GM19240 (cell line): ENCODE results near the gene ZNF462.
"Not testable (repeated sequence)": the region's sequence is repeated elsewhere in the genome, so short reads cannot be mapped to it uniquely, and the experiment has no call there.

Experiments used
- DNase-seq: peaks from one replicate; pipeline ENCODE4 v3.0.0; 2011; ENCODE audit warnings: low spot score; ENCODE audit not compliant: insufficient read length

Gene ZNF462

GRCh38 chr9:106887066-106887465 is 24.1 kb downstream of the ZNF462 start:
- DNase-seq: no peak

- DNase-seq: no peak
Measured at GRCh38 chr9:106889061-106889590, 26.2 kb downstream of the ZNF462 start.

- no peak for DNase-seq
Measured at GRCh38 chr9:106890608-106891007, 27.6 kb downstream of the ZNF462 start.

- DNase-seq: no peak
Measured at GRCh38 chr9:106891286-106891685, 28.3 kb downstream of the ZNF462 start.

GRCh38 chr9:106892632-106893031 is 29.7 kb downstream of the ZNF462 start:
- no peak for DNase-seq

- DNase-seq: no peak
Measured at GRCh38 chr9:106893088-106893487, 30.1 kb downstream of the ZNF462 start.

- no peak for DNase-seq
Measured at GRCh38 chr9:106896695-106897094, 33.7 kb downstream of the ZNF462 start.

- DNase-seq: no peak
Measured at GRCh38 chr9:106897236-106897635, 34.3 kb downstream of the ZNF462 start.

GRCh38 chr9:106897751-106898150 is 34.8 kb downstream of the ZNF462 start:
- DNase-seq: no peak

GRCh38 chr9:106900523-106900922 is 37.6 kb downstream of the ZNF462 start:
- DNase-seq: not testable (repeated sequence)

GRCh38 chr9:106906129-106906528 is 43.2 kb downstream of the ZNF462 start:
- no peak for DNase-seq

GRCh38 chr9:106911951-106912350 is 49.0 kb downstream of the ZNF462 start:
- no peak for DNase-seq

GRCh38 chr9:106913276-106913675 is 50.3 kb downstream of the ZNF462 start:
- DNase-seq: no peak

- no peak for DNase-seq
Measured at GRCh38 chr9:106915851-106916250, 52.9 kb downstream of the ZNF462 start.

GRCh38 chr9:106916466-106917235 is 53.7 kb downstream of the ZNF462 start:
- DNase-seq: no peak

- DNase-seq: no peak
Measured at GRCh38 chr9:106918825-106919509, 56.0 kb downstream of the ZNF462 start.

GRCh38 chr9:106920091-106920490 is 57.1 kb downstream of the ZNF462 start:
- no peak for DNase-seq

- DNase-seq: no peak
Measured at GRCh38 chr9:106920701-106921283, 57.8 kb downstream of the ZNF462 start.

- DNase-seq: no peak
Measured at GRCh38 chr9:106921341-106921899, 58.5 kb downstream of the ZNF462 start.

- DNase-seq: no peak
Measured at GRCh38 chr9:106922026-106922425, 59.1 kb downstream of the ZNF462 start.

- no peak for DNase-seq
Measured at GRCh38 chr9:106925392-106925791, 62.4 kb downstream of the ZNF462 start.

GRCh38 chr9:106927916-106928315 is 65.0 kb downstream of the ZNF462 start:
- DNase-seq: no peak
